MCF 10A (cell line): ENCODE data around the gene CST9. TPM values are rescaled to one million over a fixed set of nuclear protein-coding genes. Genes with fewer than 3 reads are reported as not detected.

Source experiments
- BruUV-seq: library from RNA; stranded (reverse); fragments of 400-500 nt; replicated peaks from 2 replicates; lab custom pipeline; 2021; lab: Mats Ljungman, UMichigan
- CTCF ChIA-PET: fragments of 300-600 bp; sonication (Branson Sonifier 250); formaldehyde crosslinking; extraction: SDS; loops from one replicate; lab custom pipeline; 2021; ENCODE audit warnings: antibody characterized with exemption, inconsistent platforms; lab: Yijun Ruan, JAX
- POLR2A ChIA-PET: fragments of 300-600, 350-650 bp; sonication (Branson Sonifier 250); formaldehyde crosslinking; extraction: SDS; loops from one replicate; lab custom pipeline; 2020; ENCODE audit warnings: antibody characterized with exemption, inconsistent platforms; lab: Yijun Ruan, JAX
- DNase-seq: peaks from one replicate; pipeline ENCODE4 v3.0.0-alpha.2; 2018; ENCODE audit not compliant: unreplicated experiment
- H3K27ac Mint-ChIP-seq: one replicate; pipeline ENCODE4 v1.8.0; 2022; ENCODE audit warnings: mild to moderate bottlenecking, low read depth, mixed read lengths; ENCODE audit not compliant: unreplicated experiment
- H3K27me3 Mint-ChIP-seq: one replicate; pipeline ENCODE4 v1.8.0; 2022; ENCODE audit warnings: mixed read lengths; ENCODE audit not compliant: insufficient read depth, unreplicated experiment
- H3K36me3 Mint-ChIP-seq: one replicate; pipeline ENCODE4 v1.8.0; 2022; ENCODE audit warnings: mild to moderate bottlenecking, moderate library complexity, mixed read lengths; ENCODE audit not compliant: insufficient read depth, unreplicated experiment
- H3K4me1 Mint-ChIP-seq: one replicate; pipeline ENCODE4 v1.8.0; 2022; ENCODE audit warnings: mixed read lengths; ENCODE audit not compliant: insufficient read depth, unreplicated experiment
- H3K4me3 Mint-ChIP-seq: one replicate; pipeline ENCODE4 v1.8.0; 2022; ENCODE audit warnings: mild to moderate bottlenecking, moderate library complexity, mixed read lengths; ENCODE audit not compliant: unreplicated experiment
- H3K9me3 Mint-ChIP-seq: one replicate; pipeline ENCODE4 v1.8.0; 2022; ENCODE audit warnings: mixed read lengths; ENCODE audit not compliant: unreplicated experiment
- intact Hi-C: fragments of 100-400 bp; cut with micrococcal nuclease; formaldehyde crosslinking; loops from 2 replicates; pipeline ENCODE4 v1.14.1; 2022
- total RNA-seq: library from RNA; stranded (reverse); gene quantifications from 2 replicates; pipeline ENCODE4 v1.2.3, GENCODE V29; 2022
- TF ChIP-seq, protein P1 (sequence below): fragments of 200-600 bp; IDR thresholded peaks from one replicate; pipeline ENCODE4 v1.8.0; 2022; ENCODE audit warnings: antibody characterized with exemption, mild to moderate bottlenecking; ENCODE audit not compliant: unreplicated experiment

CST9 gene
- total RNA-seq, 1 experiment from 2014 or later: not detected

DNA sequence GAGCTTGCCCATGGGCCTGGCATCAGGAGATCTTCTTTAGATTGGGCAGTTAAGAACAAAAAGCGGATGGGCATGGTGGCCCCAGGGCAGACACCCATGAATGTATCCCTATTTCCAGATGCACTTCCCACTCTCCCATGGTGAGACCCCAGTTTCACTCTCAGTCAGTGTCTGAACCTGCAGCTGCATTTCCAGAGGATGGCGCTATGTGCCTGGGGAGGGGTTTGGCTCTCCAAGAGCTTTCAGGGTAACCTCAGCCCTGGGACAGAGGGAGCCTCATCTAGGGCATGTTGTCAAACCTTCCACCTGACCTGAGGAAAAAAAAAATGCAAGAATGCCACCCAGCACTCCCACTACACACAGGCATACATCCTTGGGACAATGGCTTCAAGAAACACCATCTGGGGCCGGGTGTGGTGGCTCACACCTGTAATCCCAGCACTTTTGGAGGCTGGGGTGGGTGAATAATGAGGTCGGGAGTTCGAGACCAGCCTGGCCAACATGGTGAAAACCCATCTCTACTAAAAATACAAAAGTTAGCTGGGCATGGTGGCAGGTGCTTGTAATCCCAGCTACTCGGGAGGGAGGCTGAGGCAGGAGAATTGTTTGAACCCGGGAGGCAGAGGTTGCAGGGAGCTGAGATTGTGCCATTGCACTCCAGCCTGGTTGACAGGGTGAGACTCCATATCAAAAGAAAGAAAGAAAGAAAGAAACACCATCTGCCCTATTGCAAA is 39.4 kb downstream of the CST9 start:
- POLR2A ChIA-PET: interaction anchor here (0.9 kb wide), 1 partner anchor 16 kb away, joined by 3 read pairs; no protein-coding TSS in a partner anchor
- H3K27ac Mint-ChIP-seq: no peak overlapping the region
- BruUV-seq: no TSS peak
- intact Hi-C loops: no loop called here
- CTCF ChIA-PET: interaction anchor here (1.1 to 1.8 kb wide), 2 partner anchors 41 to 45 kb away, joined by 3 to 6 read pairs; no protein-coding TSS in a partner anchor
- TF ChIP-seq, protein P1, sequence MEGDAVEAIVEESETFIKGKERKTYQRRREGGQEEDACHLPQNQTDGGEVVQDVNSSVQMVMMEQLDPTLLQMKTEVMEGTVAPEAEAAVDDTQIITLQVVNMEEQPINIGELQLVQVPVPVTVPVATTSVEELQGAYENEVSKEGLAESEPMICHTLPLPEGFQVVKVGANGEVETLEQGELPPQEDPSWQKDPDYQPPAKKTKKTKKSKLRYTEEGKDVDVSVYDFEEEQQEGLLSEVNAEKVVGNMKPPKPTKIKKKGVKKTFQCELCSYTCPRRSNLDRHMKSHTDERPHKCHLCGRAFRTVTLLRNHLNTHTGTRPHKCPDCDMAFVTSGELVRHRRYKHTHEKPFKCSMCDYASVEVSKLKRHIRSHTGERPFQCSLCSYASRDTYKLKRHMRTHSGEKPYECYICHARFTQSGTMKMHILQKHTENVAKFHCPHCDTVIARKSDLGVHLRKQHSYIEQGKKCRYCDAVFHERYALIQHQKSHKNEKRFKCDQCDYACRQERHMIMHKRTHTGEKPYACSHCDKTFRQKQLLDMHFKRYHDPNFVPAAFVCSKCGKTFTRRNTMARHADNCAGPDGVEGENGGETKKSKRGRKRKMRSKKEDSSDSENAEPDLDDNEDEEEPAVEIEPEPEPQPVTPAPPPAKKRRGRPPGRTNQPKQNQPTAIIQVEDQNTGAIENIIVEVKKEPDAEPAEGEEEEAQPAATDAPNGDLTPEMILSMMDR: no peak
- no peaks in the 10 kb centered on the region for H3K4me1 Mint-ChIP-seq
- no peak for DNase-seq
- H3K4me3 Mint-ChIP-seq: no peak overlapping the region
- no peaks in the 10 kb centered on the region for H3K36me3 Mint-ChIP-seq
- H3K9me3 Mint-ChIP-seq: peaks cover 7% of the 10 kb centered on the region
- H3K27me3 Mint-ChIP-seq: no peaks in the 10 kb centered on the region

DNA sequence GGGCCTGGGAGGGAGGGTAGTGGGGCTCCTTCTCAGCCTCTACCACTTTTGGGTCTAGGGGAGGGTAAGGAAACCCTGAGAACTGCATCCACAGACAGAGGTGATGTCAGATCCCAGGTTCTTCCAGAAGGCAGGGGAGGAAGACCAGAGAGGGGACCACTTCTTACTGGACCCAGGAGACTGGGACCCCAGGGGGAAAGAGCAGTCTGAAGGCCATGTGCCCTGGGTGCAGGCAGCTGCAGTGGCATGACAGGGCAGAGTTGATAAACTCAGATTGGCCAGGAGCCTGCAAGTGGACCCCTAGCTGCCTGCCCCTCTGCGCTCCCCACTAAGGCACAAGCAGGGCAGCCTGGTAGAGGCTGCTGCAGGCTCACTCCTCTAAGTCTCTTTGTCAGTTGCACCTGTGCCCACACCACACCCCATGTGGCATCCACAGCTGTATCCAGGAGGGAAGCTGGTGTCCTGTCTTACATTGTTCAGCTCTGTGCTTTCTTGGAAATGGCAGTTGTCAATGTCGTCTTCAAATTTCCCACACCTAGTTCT is 40.1 kb downstream of the CST9 start:
- H3K36me3 Mint-ChIP-seq: no peaks in the 10 kb centered on the region
- CTCF ChIA-PET: interaction anchor here (1.1 to 1.8 kb wide), 2 partner anchors 41 to 46 kb away, joined by 3 to 6 read pairs; no protein-coding TSS in a partner anchor
- POLR2A ChIA-PET: interaction anchor here (0.9 kb wide), 1 partner anchor 15 kb away, joined by 3 read pairs; no protein-coding TSS in a partner anchor
- DNase-seq: no peak
- intact Hi-C loops: no loop called here
- no TSS peak for BruUV-seq
- H3K27ac Mint-ChIP-seq: no peak overlapping the region
- no peak overlapping the region for H3K4me3 Mint-ChIP-seq
- H3K9me3 Mint-ChIP-seq: peaks cover 7% of the 10 kb centered on the region
- TF ChIP-seq, protein P1: no peak
- no peaks in the 10 kb centered on the region for H3K4me1 Mint-ChIP-seq
- no peaks in the 10 kb centered on the region for H3K27me3 Mint-ChIP-seq

DNA sequence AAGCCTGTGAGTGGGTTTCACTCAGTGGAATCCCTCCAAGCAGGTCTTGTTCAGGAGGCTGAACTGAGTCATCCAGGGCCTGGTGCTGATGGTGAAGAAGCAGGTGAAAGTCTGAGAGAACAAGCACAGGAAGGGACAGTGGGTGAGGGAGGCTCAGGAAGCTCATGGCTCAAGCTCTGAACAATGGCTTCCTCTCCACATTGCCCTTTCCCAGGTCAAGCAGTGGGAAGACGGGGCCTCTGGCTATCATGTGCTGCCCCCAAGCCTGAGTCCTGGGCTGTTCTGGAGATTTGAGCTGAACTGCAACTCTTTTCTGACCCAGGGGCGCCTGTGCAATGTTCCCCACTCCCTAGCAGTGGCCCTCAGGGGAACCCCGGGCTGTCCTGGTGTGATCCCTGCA is 40.8 kb downstream of the CST9 start:
- Mint-ChIP-seq H3K9me3 (peaks cover 7% of the 10 kb centered on the region), H3K27ac (no peak overlapping the region), H3K4me1 (no peaks in the 10 kb centered on the region), H3K4me3 (no peak overlapping the region), H3K36me3 (no peaks in the 10 kb centered on the region), H3K27me3 (no peaks in the 10 kb centered on the region)
- no peak for DNase-seq
- ChIA-PET POLR2A (interaction anchor here (1.3 kb wide), 1 partner anchor 19 kb away, joined by 3 read pairs; no protein-coding TSS in a partner anchor), CTCF (interaction anchor here (1.1 to 1.8 kb wide), 3 partner anchors 42 to 123 kb away, joined by 3 to 6 read pairs (median 4); no protein-coding TSS in a partner anchor)
- TF ChIP-seq, protein P1: no peak
- no TSS peak for BruUV-seq
- intact Hi-C loops: no loop called here

DNA sequence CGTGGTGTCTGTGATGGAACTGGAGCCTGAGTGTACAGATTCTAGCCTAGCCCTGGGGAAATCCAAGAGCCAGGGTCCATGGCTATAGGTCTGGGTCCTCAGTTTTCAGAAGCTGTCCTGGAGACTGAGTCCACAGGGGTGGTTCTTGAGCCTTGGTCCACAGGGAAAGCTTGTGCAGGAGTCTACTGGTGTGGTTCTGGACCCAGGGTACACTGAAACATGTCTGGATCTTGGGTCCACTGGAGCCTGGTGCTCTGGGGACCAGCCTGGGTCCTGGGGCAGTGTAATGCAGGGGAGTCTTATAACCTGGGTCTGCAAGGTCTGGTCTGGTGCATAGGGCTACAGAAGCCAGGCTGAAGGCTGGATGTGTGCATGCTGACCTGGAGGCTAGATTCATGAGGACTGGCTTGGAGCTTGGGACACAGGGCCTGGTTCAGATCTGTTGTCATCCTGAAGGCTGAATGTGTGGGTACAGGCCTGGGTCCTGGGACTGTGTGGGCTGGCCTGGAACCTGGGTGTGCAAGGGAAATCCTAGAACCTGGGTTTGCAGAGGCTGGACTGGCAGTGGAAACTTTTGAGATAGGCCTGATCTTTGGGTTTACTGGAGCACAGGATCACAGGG is 42.9 kb downstream of the CST9 start:
- TF ChIP-seq, protein P1: no peak

More for the DNA sequence above, 42.9 kb downstream of the CST9 start:
- Mint-ChIP-seq H3K9me3 (peaks cover 11% of the 10 kb centered on the region), H3K4me1 (no peaks in the 10 kb centered on the region), H3K27ac (no peak overlapping the region), H3K4me3 (no peak overlapping the region), H3K36me3 (no peaks in the 10 kb centered on the region), H3K27me3 (peaks cover 2% of the 10 kb centered on the region)
- intact Hi-C loops: no loop called here
- no peak for DNase-seq
- BruUV-seq: no TSS peak
- CTCF ChIA-PET: interaction anchor here (0.6 kb wide), 1 partner anchor 174 kb away, joined by 3 read pairs; no protein-coding TSS in a partner anchor
- POLR2A ChIA-PET: interaction anchor here (0.6 kb wide), 1 partner anchor 492 kb away, joined by 3 read pairs; no protein-coding TSS in a partner anchor
